IMR-90 (cell line): ENCODE data around the gene WNT11. TPM values are rescaled to one million over a fixed set of nuclear protein-coding genes. Genes with fewer than 3 reads are reported as not detected.

Experiments used
- ATAC-seq: fragments of 200-7000 bp; cut with Tn5 transposase; 2 replicates; pipeline ENCODE4 v1.9.1; 2020; ENCODE audit warnings: low read depth, mild to moderate bottlenecking, moderate library complexity
- BruUV-seq: library from RNA; stranded (reverse); fragments of 400-500 nt; replicated peaks from 2 replicates; lab custom pipeline; 2021; lab: Mats Ljungman, UMichigan
- CTCF ChIA-PET: fragments of 300-600 bp; formaldehyde crosslinking; extraction: SDS; loops from one replicate; lab custom pipeline; 2021; ENCODE audit warnings: antibody characterized with exemption; lab: Yijun Ruan, JAX
- POLR2A ChIA-PET: fragments of 300-600 bp; sonication (Branson Sonifier 250); formaldehyde crosslinking; loops from one replicate; lab custom pipeline; 2022; ENCODE audit warnings: antibody characterized with exemption; ENCODE audit not compliant: unreplicated experiment; lab: Charles Lee
- DNase-seq: peaks from one replicate; pipeline ENCODE4 v3.0.0; 2013
- H2AFZ ChIP-seq: replicated peaks from 2 replicates; pipeline ENCODE3; 2013; ENCODE audit warnings: low read length, mild to moderate bottlenecking; ENCODE audit not compliant: poor library complexity
- H2AK5ac ChIP-seq: 2 replicates; pipeline ENCODE4 v1.6.1; 2013; ENCODE audit warnings: low read depth, low read length, inconsistent platforms
- H2AK9ac ChIP-seq: replicated peaks from 2 replicates; pipeline ENCODE3; 2013; ENCODE audit warnings: mild to moderate bottlenecking, low read depth, low read length, moderate library complexity; ENCODE audit not compliant: poor library complexity
- H2BK120ac ChIP-seq: 2 replicates; pipeline ENCODE4 v1.6.1; 2013; ENCODE audit warnings: low read depth, low read length, inconsistent platforms
- H2BK15ac ChIP-seq: 3 replicates; pipeline ENCODE4 v1.6.1; 2013; ENCODE audit warnings: low read depth, low read length, inconsistent platforms
- H2BK20ac ChIP-seq: 2 replicates; pipeline ENCODE4 v1.6.1; 2013; ENCODE audit warnings: low read depth, mild to moderate bottlenecking, inconsistent platforms, low read length, moderate library complexity
- H2BK5ac ChIP-seq: 2 replicates; pipeline ENCODE4 v1.6.1; 2013; ENCODE audit warnings: mild to moderate bottlenecking, low read depth, low read length, inconsistent platforms; ENCODE audit not compliant: poor library complexity, severe bottlenecking
- H3K14ac ChIP-seq: replicated peaks from 2 replicates; pipeline ENCODE4 v1.6.1; 2013; ENCODE audit warnings: low read depth, low read length, inconsistent platforms
- H3K18ac ChIP-seq: 2 replicates; pipeline ENCODE4 v1.6.1; 2013; ENCODE audit warnings: low read depth, low read length, control low read depth
- H3K23ac ChIP-seq: 2 replicates; pipeline ENCODE4 v1.6.1; 2013; ENCODE audit warnings: low read depth, low read length, inconsistent platforms
- H3K27ac ChIP-seq: 2 replicates; pipeline ENCODE4 v1.5.1; 2013; ENCODE audit warnings: mild to moderate bottlenecking, control low read depth, low read length; ENCODE audit not compliant: insufficient read depth
- H3K27me3 ChIP-seq: 2 replicates; pipeline ENCODE4 v1.6.1; 2013; ENCODE audit warnings: low read length; ENCODE audit not compliant: control insufficient read depth, insufficient read depth
- H3K36me3 ChIP-seq: 2 replicates; pipeline ENCODE4 v1.6.1; 2013; ENCODE audit warnings: low read length, mixed read lengths; ENCODE audit not compliant: control insufficient read depth, insufficient read depth
- H3K4ac ChIP-seq: 2 replicates; pipeline ENCODE4 v1.6.1; 2013; ENCODE audit warnings: low read depth, low read length, inconsistent platforms
- H3K4me1 ChIP-seq: 2 replicates; pipeline ENCODE4 v1.6.1; 2013; ENCODE audit warnings: low read length, mixed read lengths; ENCODE audit not compliant: control insufficient read depth, insufficient read depth
- H3K4me2 ChIP-seq: 2 replicates; pipeline ENCODE4 v1.6.1; 2013; ENCODE audit warnings: low read depth, mild to moderate bottlenecking, control low read depth, low read length, moderate library complexity
- H3K4me3 ChIP-seq: 2 replicates; pipeline ENCODE4 v1.5.1; 2013; ENCODE audit warnings: low read depth, mild to moderate bottlenecking, control low read depth, low read length, moderate library complexity; ENCODE audit not compliant: insufficient read depth
- H3K56ac ChIP-seq: 2 replicates; pipeline ENCODE4 v1.6.1; 2013; ENCODE audit warnings: low read length, inconsistent platforms; ENCODE audit not compliant: insufficient read depth; ENCODE audit errors: extremely low read depth
- H3K79me1 ChIP-seq, 2 experiments: 2 replicates each; pipeline ENCODE4 v1.6.1; 2013; ENCODE audit warnings: low read length in 2 of 2, inconsistent platforms in 1 of 2, low read depth in 1 of 2
- H3K9ac ChIP-seq: 2 replicates; pipeline ENCODE4 v1.6.1; 2013; ENCODE audit warnings: low read depth, low read length, control low read depth
- H3K9me1 ChIP-seq: 2 replicates; pipeline ENCODE4 v1.6.1; 2013; ENCODE audit warnings: low read length, inconsistent platforms; ENCODE audit not compliant: insufficient read depth
- H3K9me3 ChIP-seq: 2 replicates; pipeline ENCODE4 v1.6.1; 2013; ENCODE audit warnings: low read length; ENCODE audit not compliant: control insufficient read depth, insufficient read depth
- H4K20me1 ChIP-seq: 2 replicates; pipeline ENCODE4 v1.6.1; 2013; ENCODE audit warnings: low read length, inconsistent platforms; ENCODE audit not compliant: insufficient read depth
- H4K5ac ChIP-seq: 2 replicates; pipeline ENCODE4 v1.6.1; 2013; ENCODE audit warnings: mild to moderate bottlenecking, low read depth, low read length, control low read depth
- H4K8ac ChIP-seq, 2 experiments: 2 replicates each; pipeline ENCODE4 v1.6.1; 2013; ENCODE audit warnings: low read depth in 2 of 2, low read length in 2 of 2, control low read depth in 1 of 2, inconsistent platforms in 1 of 2
- H4K91ac ChIP-seq: 2 replicates; pipeline ENCODE4 v1.6.1; 2013; ENCODE audit warnings: low read depth, low read length, inconsistent platforms; ENCODE audit not compliant: insufficient read depth
- CEBPB ChIP-seq: IDR thresholded peaks from 2 replicates; pipeline ENCODE4 v1.6.1; 2012; ENCODE audit warnings: low read depth, low read length, improper control_type of control experiment
- RAD21 ChIP-seq: IDR thresholded peaks from 2 replicates; pipeline ENCODE4 v1.6.1; 2012; ENCODE audit warnings: low read length, improper control_type of control experiment
- RCOR1 ChIP-seq: IDR thresholded peaks from 2 replicates; pipeline ENCODE4 v1.6.1; 2012; ENCODE audit warnings: mild to moderate bottlenecking, low read length, improper control_type of control experiment; ENCODE audit not compliant: insufficient replicate concordance
- WGBS, 2 experiments: methylation state at CpG; one replicate each; pipeline versions ENCODE4 v1.1.5 to v1.1.7; 2013; ENCODE audit warnings: missing lambda C conversion rate in 2 of 2; ENCODE audit not compliant: insufficient read length in 1 of 2; ENCODE audit errors: extremely low coverage in 2 of 2; 5-methylcytosine and 5-hydroxymethylcytosine counted together
- dilution Hi-C: fragments of 300-500 bp; cut with HindIII; formaldehyde crosslinking; loops from one replicate; pipeline ENCODE4 v1.14.3; 2018; ENCODE audit warnings: low sequenced_read_pairs; ENCODE audit not compliant: unreplicated experiment
- in situ Hi-C: fragments of 300-500 bp; cut with MboI; formaldehyde crosslinking; loops from 3 replicates; pipeline ENCODE4 v1.14.3; 2019; ENCODE audit warnings: low sequenced_read_pairs, inconsistent platforms, mixed read lengths
- intact Hi-C: fragments of 100-400 bp; cut with micrococcal nuclease; formaldehyde crosslinking; loops from 2 replicates; pipeline ENCODE4 v1.10.0; 2022
- polyA plus RNA-seq, 3 experiments: library from polyadenylated mRNA; depleted of rRNA; stranded (reverse); fragments of >200 nt; gene quantifications; 2 replicates each; pipeline ENCODE4 v1.2.3, GENCODE V29; 2012; ENCODE audit warnings: low replicate concordance in 1 of 3
- total RNA-seq: library from RNA; depleted of rRNA; stranded (reverse); fragments of >200 nt; gene quantifications from 2 replicates; pipeline ENCODE4 v1.2.3, GENCODE V29; 2012

Gene WNT11
- total and polyA plus RNA-seq, 2 of the 4 experiments (the other 2 are of a cell fraction), result 0.10 TPM; not detected in 1

GRCh38 chr11:76244316-76244851 lies 38.1 kb upstream of the WNT11 start:
- Histone ChIP-seq H2AFZ (no peak overlapping the region), H3K14ac (no peak overlapping the region), H4K5ac (no peak overlapping the region), H3K4me1 (no peaks in the 10 kb centered on the region), H4K8ac (no peak overlapping the region), H3K9ac (no peak overlapping the region), H3K9me1 (peaks cover 3% of the 10 kb centered on the region), H3K56ac (no peak overlapping the region), H2BK15ac (no peak overlapping the region), H3K27ac (no peak overlapping the region), H3K4ac (no peak overlapping the region), H2BK20ac (no peak overlapping the region), H2AK9ac (no peak overlapping the region), H2BK5ac (no peak overlapping the region), H3K27me3 (peaks cover 61% of the 10 kb centered on the region), H3K36me3 (no peaks in the 10 kb centered on the region), H3K9me3 (no peaks in the 10 kb centered on the region), H4K20me1 (no peaks in the 10 kb centered on the region), H3K4me2 (no peak overlapping the region), H2BK120ac (no peak overlapping the region), H2AK5ac (no peak overlapping the region), H4K91ac (no peak overlapping the region), H3K23ac (no peak overlapping the region), H3K79me1 (no peaks in the 10 kb centered on the region), H3K18ac (no peak overlapping the region), H3K4me3 (no peak overlapping the region)
- TF ChIP-seq CEBPB (no peak), RAD21 (no peak), RCOR1 (no peak)
- dilution Hi-C loops, result no loop called here
- no TSS peak for BruUV-seq
- ChIA-PET POLR2A (interaction anchor here (0.6 kb wide), 1 partner anchor 223 kb away, joined by 4 read pairs; no protein-coding TSS in a partner anchor), CTCF (no interaction called here)
- 44% methylated on average over 1 of the region's 4 CpGs; no CpG with 5 or more reads in 1 of the 2 experiments for WGBS, 2 experiments
- in situ Hi-C loops, result no loop called here
- intact Hi-C loops, result no loop called here
- DNase-seq, result no peak
- no peak for ATAC-seq
